ENCODE data around the gene PPP1R17. TPM values are rescaled to one million over a fixed set of nuclear protein-coding genes. Genes with fewer than 3 reads are reported as not detected.
A peak's percentile ranks its signal among the peaks of the same experiment; 100 is the strongest.

Gene PPP1R17
- polyA plus RNA-seq, 1 donor from 2014 or later: 8.8 TPM

- no peak overlapping the region for H2AFZ ChIP-seq (ENCODE audit: low read depth, low read length)
- peak overlapping the region; percentile 63 for H3K27ac ChIP-seq (ENCODE audit: low read length)
- peak overlapping the region; percentile 5 for H3K4me3 ChIP-seq (ENCODE audit: low read length)
Measured at GRCh38 chr7:31688996-31689395, 2.0 kb downstream of the PPP1R17 start.

GRCh38 chr7:31690935-31691334 is 3.9 kb downstream of the PPP1R17 start:
- H3K4me2 ChIP-seq (ENCODE audit: low read length): no peak overlapping the region
- H3F3A ChIP-seq (ENCODE audit: insufficient read depth, low read length, poor library complexity, severe bottlenecking): no peaks in the 10 kb centered on the region
- H3K9me3 ChIP-seq (ENCODE audit: low read length): no peaks in the 10 kb centered on the region
- no peak overlapping the region for H3K4me3 ChIP-seq (ENCODE audit: low read length)
- H3K27ac ChIP-seq (ENCODE audit: low read length): peak overlapping the region; percentile 63
- H3K9me2 ChIP-seq (ENCODE audit: insufficient read depth, low read length): no peaks in the 10 kb centered on the region
- TF ChIP-seq POLR2AphosphoS5 (IDR thresholded peaks at IDR 0.05) (peak; percentile 68), SMC3 (conservative IDR thresholded peaks at IDR 0.05; ENCODE audit: poor library complexity) (no peak), EP300 (conservative IDR thresholded peaks at IDR 0.05; ENCODE audit: poor library complexity, severe bottlenecking) (peak; percentile 90), TAF1 (IDR thresholded peaks at IDR 0.05; ENCODE audit: low read depth) (no peak), REST (IDR thresholded peaks at IDR 0.05; ENCODE audit: borderline replicate concordance) (peak; percentile 78), MXI1 (conservative IDR thresholded peaks at IDR 0.05; ENCODE audit: poor library complexity, severe bottlenecking) (no peak), CTCF (IDR thresholded peaks at IDR 0.05; ENCODE audit: poor library complexity, severe bottlenecking) (no peak)
- H2AFZ ChIP-seq (ENCODE audit: low read depth, low read length): no peak overlapping the region
- H4K20me1 ChIP-seq (ENCODE audit: insufficient read depth): no peaks in the 10 kb centered on the region
- H3K36me3 ChIP-seq (ENCODE audit: insufficient read depth, low read length): no peaks in the 10 kb centered on the region
- H3K9ac ChIP-seq (ENCODE audit: low read length): peak overlapping the region; percentile 6
- no peaks in the 10 kb centered on the region for H3K27me3 ChIP-seq (ENCODE audit: insufficient read depth, low read depth, low read length)
- no peaks in the 10 kb centered on the region for H3K79me2 ChIP-seq (replicated peaks; ENCODE audit: insufficient read depth, low read length)

More at GRCh38 chr7:31688996-31689395, 2.0 kb downstream of the PPP1R17 start:
- H3K79me2 ChIP-seq (replicated peaks; ENCODE audit: insufficient read depth, low read length): no peaks in the 10 kb centered on the region
- H3K9me2 ChIP-seq (ENCODE audit: insufficient read depth, low read length): no peaks in the 10 kb centered on the region
- no peaks in the 10 kb centered on the region for H3K36me3 ChIP-seq (ENCODE audit: insufficient read depth, low read length)
- H3K9me3 ChIP-seq (ENCODE audit: low read length): no peaks in the 10 kb centered on the region
- no peak for TF ChIP-seq EP300 (conservative IDR thresholded peaks at IDR 0.05; ENCODE audit: poor library complexity, severe bottlenecking)
- no peak for TF ChIP-seq CTCF (IDR thresholded peaks at IDR 0.05; ENCODE audit: poor library complexity, severe bottlenecking)
- no peak for TF ChIP-seq RAD21 (conservative IDR thresholded peaks at IDR 0.05)
- no peak for TF ChIP-seq REST (IDR thresholded peaks at IDR 0.05; ENCODE audit: borderline replicate concordance)
- no peak for TF ChIP-seq SMC3 (conservative IDR thresholded peaks at IDR 0.05; ENCODE audit: poor library complexity)
- no peak for TF ChIP-seq POLR2AphosphoS5 (IDR thresholded peaks at IDR 0.05)
- TF ChIP-seq MXI1 (conservative IDR thresholded peaks at IDR 0.05; ENCODE audit: poor library complexity, severe bottlenecking): no peak
- TF ChIP-seq EZH2 (IDR thresholded peaks at IDR 0.05; ENCODE audit: borderline replicate concordance, insufficient read depth, low read length, poor library complexity, severe bottlenecking): no peak
- TF ChIP-seq TAF1 (IDR thresholded peaks at IDR 0.05; ENCODE audit: low read depth): no peak
- no peak overlapping the region for H3K4me2 ChIP-seq (ENCODE audit: low read length)
- H4K20me1 ChIP-seq (ENCODE audit: insufficient read depth): no peaks in the 10 kb centered on the region
- H3K27me3 ChIP-seq (ENCODE audit: insufficient read depth, low read depth, low read length): no peaks in the 10 kb centered on the region
- H3F3A ChIP-seq (ENCODE audit: insufficient read depth, low read length, poor library complexity, severe bottlenecking): no peaks in the 10 kb centered on the region
- H3K9ac ChIP-seq (ENCODE audit: low read length): no peak overlapping the region

Measured in neural cell (in vitro differentiated cells).